Activated CD8-positive, alpha-beta T cell treated with anti-CD3 and anti-CD28 coated beads for 36 hours (primary cell): ENCODE results near the gene LRIG2. TPM values are rescaled to one million over a fixed set of nuclear protein-coding genes. Genes with fewer than 3 reads are reported as not detected.

Experiments
- ATAC-seq: fragments of 200-7000 bp; cut with Tn5 transposase; one replicate; pipeline ENCODE4 v1.10.0; 2021; ENCODE audit warnings: mild to moderate bottlenecking, moderate library complexity
- CTCF ChIA-PET: fragments of 350-600 bp; sonication (Branson Sonifier 250); formaldehyde crosslinking; loops from one replicate; lab custom pipeline; 2021; ENCODE audit warnings: antibody characterized with exemption; lab: Charles Lee
- POLR2A ChIA-PET: fragments of 350-600 bp; sonication (Branson Sonifier 250); formaldehyde crosslinking; loops from one replicate; lab custom pipeline; 2021; ENCODE audit warnings: antibody characterized with exemption; lab: Charles Lee
- DNase-seq: peaks from one replicate; pipeline ENCODE4 v3.0.0-alpha.2; 2020
- H3K27ac Mint-ChIP-seq: one replicate; pipeline ENCODE4 v1.8.0; 2021; ENCODE audit warnings: mild to moderate bottlenecking, mixed read lengths
- H3K27me3 Mint-ChIP-seq: one replicate; pipeline ENCODE4 v1.8.0; 2021; ENCODE audit warnings: mixed read lengths
- H3K36me3 Mint-ChIP-seq: one replicate; pipeline ENCODE4 v1.8.0; 2021; ENCODE audit warnings: low read depth, mixed read lengths
- H3K4me1 Mint-ChIP-seq: one replicate; pipeline ENCODE4 v1.8.0; 2021; ENCODE audit warnings: low read depth, mixed read lengths
- H3K4me3 Mint-ChIP-seq: one replicate; pipeline ENCODE4 v1.8.0; 2021; ENCODE audit warnings: mild to moderate bottlenecking, moderate library complexity, mixed read lengths
- H3K9me3 Mint-ChIP-seq: one replicate; pipeline ENCODE4 v1.8.0; 2021; ENCODE audit warnings: mixed read lengths
- CTCF ChIP-seq: fragments of 200-600 bp; IDR thresholded peaks from one replicate; pipeline ENCODE4 v1.8.0; 2022; ENCODE audit warnings: antibody characterized with exemption, mild to moderate bottlenecking
- intact Hi-C: fragments of 100-400 bp; cut with micrococcal nuclease; formaldehyde crosslinking; loops from one replicate; pipeline ENCODE4 v1.10.0; 2022
- total RNA-seq, 2 experiments: library from RNA; stranded (reverse); gene quantifications; one replicate each; pipeline ENCODE4 v1.2.3, GENCODE V29; 2021

Gene LRIG2
- total RNA-seq, 2 experiments from 2014 or later: 7.2 to 8.3 TPM

- Mint-ChIP-seq H3K36me3 (no peaks in the 10 kb centered on the region), H3K4me3 (no peak overlapping the region), H3K27me3 (no peaks in the 10 kb centered on the region), H3K9me3 (no peaks in the 10 kb centered on the region), H3K4me1 (no peaks in the 10 kb centered on the region), H3K27ac (no peak overlapping the region)
- no peak for TF ChIP-seq CTCF
- ATAC-seq (no peak), DNase-seq (no peak)
- intact Hi-C loops: no loop called here
- ChIA-PET POLR2A (no interaction called here), CTCF (no interaction called here)
Measured at GRCh38 chr1:113031171-113031933, 41.6 kb upstream of the LRIG2 start.

- DNase-seq (no peak), ATAC-seq (no peak)
- ChIA-PET POLR2A (no interaction called here), CTCF (no interaction called here)
- H3K9me3 Mint-ChIP-seq: no peaks in the 10 kb centered on the region
- no peak for TF ChIP-seq CTCF
- no peak overlapping the region for H3K4me3 Mint-ChIP-seq
- intact Hi-C loops: no loop called here
- H3K27me3 Mint-ChIP-seq: no peaks in the 10 kb centered on the region
- H3K27ac Mint-ChIP-seq: no peak overlapping the region
- no peaks in the 10 kb centered on the region for H3K4me1 Mint-ChIP-seq
- no peaks in the 10 kb centered on the region for H3K36me3 Mint-ChIP-seq
Measured at GRCh38 chr1:113035086-113035485, 37.9 kb upstream of the LRIG2 start.

- CTCF ChIA-PET: no interaction called here
- Mint-ChIP-seq H3K4me1 (peaks cover under 1% of the 10 kb centered on the region), H3K27ac (no peak overlapping the region), H3K36me3 (no peaks in the 10 kb centered on the region), H3K27me3 (no peaks in the 10 kb centered on the region), H3K9me3 (no peaks in the 10 kb centered on the region), H3K4me3 (no peak overlapping the region)
- ATAC-seq (no peak), DNase-seq (no peak)
- POLR2A ChIA-PET: no interaction called here
- intact Hi-C loops: no loop called here
- TF ChIP-seq CTCF: no peak
Measured at GRCh38 chr1:113036639-113037321, 36.2 kb upstream of the LRIG2 start.

- intact Hi-C loops: no loop called here
Measured at GRCh38 chr1:113040041-113040440, 33.0 kb upstream of the LRIG2 start.

More at GRCh38 chr1:113040041-113040440, 33.0 kb upstream of the LRIG2 start:
- no peak overlapping the region for H3K4me3 Mint-ChIP-seq
- no peaks in the 10 kb centered on the region for H3K9me3 Mint-ChIP-seq
- H3K36me3 Mint-ChIP-seq: no peaks in the 10 kb centered on the region
- DNase-seq: no peak
- no peak for TF ChIP-seq CTCF
- H3K27ac Mint-ChIP-seq: no peak overlapping the region
- ChIA-PET CTCF (interaction anchor here (1.0 to 3.1 kb wide), 4 partner anchors 11 to 33 kb away, joined by 4 to 12 read pairs (median 8); partner anchors contain the start of gene LRIG2), POLR2A (no interaction called here)
- H3K4me1 Mint-ChIP-seq: peaks cover 24% of the 10 kb centered on the region
- no peak for ATAC-seq
- H3K27me3 Mint-ChIP-seq: peaks cover 2% of the 10 kb centered on the region
